T-helper 1 cell treated with Interleukin-12 subunit alpha and Interleukin-12 subunit beta and Interleukin-4 antibody, amounts not matched to agents 30 μg/mL and 1 μg/mL, for 36 hours (primary cell): ENCODE results near the gene MLPH.

Source experiments
- H3K27ac Mint-ChIP-seq: one replicate; pipeline ENCODE4 v1.8.0; 2021; ENCODE audit warnings: mild to moderate bottlenecking, mixed read lengths
- H3K27me3 Mint-ChIP-seq: one replicate; pipeline ENCODE4 v1.8.0; 2021; ENCODE audit warnings: low read depth, mixed read lengths
- H3K36me3 Mint-ChIP-seq: one replicate; pipeline ENCODE4 v1.8.0; 2021; ENCODE audit warnings: low read depth, mixed read lengths
- H3K4me1 Mint-ChIP-seq: one replicate; pipeline ENCODE4 v1.8.0; 2021; ENCODE audit warnings: low read depth, mixed read lengths
- H3K4me3 Mint-ChIP-seq: one replicate; pipeline ENCODE4 v1.8.0; 2021; ENCODE audit warnings: mild to moderate bottlenecking, moderate library complexity, mixed read lengths
- H3K9me3 Mint-ChIP-seq: one replicate; pipeline ENCODE4 v1.8.0; 2021; ENCODE audit warnings: mixed read lengths

MLPH gene

DNA sequence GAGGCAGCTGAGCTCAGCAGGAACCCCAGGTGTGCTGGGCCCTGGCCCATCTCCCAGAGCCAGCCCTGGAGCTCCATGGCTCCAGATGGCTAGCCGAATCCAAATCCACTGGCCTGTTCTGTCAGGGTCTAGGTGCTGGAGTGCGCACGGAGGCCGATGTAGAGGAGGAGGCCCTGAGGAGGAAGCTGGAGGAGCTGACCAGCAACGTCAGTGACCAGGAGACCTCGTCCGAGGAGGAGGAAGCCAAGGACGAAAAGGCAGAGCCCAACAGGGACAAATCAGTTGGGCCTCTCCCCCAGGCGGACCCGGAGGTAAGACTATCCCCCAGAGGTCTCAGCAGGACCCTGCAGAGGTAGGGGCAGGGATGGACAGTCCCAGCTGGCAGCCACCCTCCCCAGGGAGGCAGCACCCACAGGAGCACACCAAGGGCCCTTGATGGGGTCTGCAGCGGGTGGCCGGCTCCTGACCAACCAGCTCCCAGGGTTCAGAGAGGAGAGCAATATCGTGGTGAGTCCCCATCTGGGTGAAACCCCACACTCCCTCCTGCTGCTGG is 53.2 kb downstream of the MLPH start:
- Mint-ChIP-seq H3K27me3 (no peaks in the 10 kb centered on the region), H3K36me3 (no peaks in the 10 kb centered on the region), H3K27ac (no peak overlapping the region)

DNA sequence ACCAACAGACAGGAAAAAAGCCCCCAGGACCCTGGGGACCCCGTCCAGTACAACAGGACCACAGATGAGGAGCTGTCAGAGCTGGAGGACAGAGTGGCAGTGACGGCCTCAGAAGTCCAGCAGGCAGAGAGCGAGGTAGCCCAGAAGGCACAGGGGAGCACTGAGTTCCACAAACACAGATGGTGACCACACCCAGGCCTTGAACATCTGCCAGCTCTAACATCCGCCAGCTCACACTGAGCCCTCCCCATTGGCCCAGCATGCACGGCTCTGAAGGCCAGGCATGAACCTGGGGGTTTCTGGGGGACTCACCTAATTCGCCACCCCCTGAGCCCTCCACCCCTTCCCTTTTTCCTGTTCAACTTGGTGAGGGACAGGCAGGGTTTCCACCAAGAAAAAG is 53.8 kb downstream of the MLPH start:
- Mint-ChIP-seq H3K4me1 (no peaks in the 10 kb centered on the region), H3K4me3 (no peak overlapping the region), H3K27ac (no peak overlapping the region), H3K27me3 (no peaks in the 10 kb centered on the region), H3K36me3 (no peaks in the 10 kb centered on the region), H3K9me3 (no peaks in the 10 kb centered on the region)

More for the DNA sequence above, 53.2 kb downstream of the MLPH start:
- no peaks in the 10 kb centered on the region for H3K9me3 Mint-ChIP-seq
- no peak overlapping the region for H3K4me3 Mint-ChIP-seq
- no peaks in the 10 kb centered on the region for H3K4me1 Mint-ChIP-seq

DNA sequence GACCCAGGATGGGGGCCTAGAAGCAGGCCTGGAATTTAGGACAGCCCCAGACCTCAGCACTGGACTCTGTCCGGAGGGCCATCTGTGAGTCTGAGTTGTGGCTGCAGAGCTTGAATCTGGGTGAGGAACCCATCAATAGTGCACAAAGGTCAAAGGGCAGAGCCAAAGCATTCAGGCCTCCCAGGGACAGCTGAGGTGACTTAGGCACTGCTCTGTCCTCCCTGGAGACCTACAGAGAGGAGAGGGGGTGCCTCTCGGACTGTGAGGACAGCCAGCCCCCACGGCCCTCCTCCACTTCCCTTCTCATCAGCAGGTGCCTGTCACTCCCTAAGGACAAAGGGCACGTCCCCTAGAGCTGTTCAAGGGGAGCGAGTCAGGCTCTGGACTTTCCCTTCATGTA is 54.2 kb downstream of the MLPH start:
- Mint-ChIP-seq H3K9me3 (no peaks in the 10 kb centered on the region), H3K27me3 (no peaks in the 10 kb centered on the region), H3K4me3 (no peak overlapping the region), H3K27ac (no peak overlapping the region), H3K36me3 (no peaks in the 10 kb centered on the region), H3K4me1 (no peaks in the 10 kb centered on the region)

DNA sequence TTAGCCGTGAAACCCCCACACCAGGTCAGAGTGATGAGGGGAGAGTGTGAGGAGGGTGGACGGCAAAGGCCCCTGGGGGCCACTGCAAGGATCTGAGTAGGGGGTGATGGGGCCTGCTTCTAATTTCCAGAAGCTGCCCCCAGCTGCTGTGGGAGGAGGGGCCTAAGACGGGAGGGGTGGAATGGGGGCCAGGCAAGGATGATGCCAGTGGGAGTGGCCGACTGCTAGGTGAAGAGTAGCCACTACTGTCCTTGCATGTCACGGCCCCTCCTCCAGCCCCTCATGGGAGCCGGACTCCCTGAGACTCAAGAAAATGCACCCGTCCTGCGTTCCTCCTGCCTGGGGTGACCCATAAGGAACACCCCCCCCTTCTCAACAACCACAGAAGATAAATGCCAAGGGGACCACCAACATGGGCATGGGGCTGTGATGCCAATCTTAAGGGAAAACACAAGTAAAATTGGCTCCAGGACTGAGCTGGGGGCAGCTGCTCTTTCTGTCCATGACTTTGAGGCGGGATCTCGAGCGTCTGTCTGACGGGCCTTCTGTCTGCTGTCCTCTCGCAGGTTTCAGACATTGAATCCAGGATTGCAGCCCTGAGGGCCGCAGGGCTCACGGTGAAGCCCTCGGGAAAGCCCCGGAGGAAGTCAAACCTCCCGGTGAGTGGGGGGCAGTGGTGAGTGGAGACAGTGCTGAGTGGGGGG is 55.1 kb downstream of the MLPH start:
- no peaks in the 10 kb centered on the region for H3K27me3 Mint-ChIP-seq
- no peak overlapping the region for H3K4me3 Mint-ChIP-seq
- no peak overlapping the region for H3K27ac Mint-ChIP-seq
- H3K9me3 Mint-ChIP-seq = no peaks in the 10 kb centered on the region
- no peaks in the 10 kb centered on the region for H3K4me1 Mint-ChIP-seq
- no peaks in the 10 kb centered on the region for H3K36me3 Mint-ChIP-seq

DNA sequence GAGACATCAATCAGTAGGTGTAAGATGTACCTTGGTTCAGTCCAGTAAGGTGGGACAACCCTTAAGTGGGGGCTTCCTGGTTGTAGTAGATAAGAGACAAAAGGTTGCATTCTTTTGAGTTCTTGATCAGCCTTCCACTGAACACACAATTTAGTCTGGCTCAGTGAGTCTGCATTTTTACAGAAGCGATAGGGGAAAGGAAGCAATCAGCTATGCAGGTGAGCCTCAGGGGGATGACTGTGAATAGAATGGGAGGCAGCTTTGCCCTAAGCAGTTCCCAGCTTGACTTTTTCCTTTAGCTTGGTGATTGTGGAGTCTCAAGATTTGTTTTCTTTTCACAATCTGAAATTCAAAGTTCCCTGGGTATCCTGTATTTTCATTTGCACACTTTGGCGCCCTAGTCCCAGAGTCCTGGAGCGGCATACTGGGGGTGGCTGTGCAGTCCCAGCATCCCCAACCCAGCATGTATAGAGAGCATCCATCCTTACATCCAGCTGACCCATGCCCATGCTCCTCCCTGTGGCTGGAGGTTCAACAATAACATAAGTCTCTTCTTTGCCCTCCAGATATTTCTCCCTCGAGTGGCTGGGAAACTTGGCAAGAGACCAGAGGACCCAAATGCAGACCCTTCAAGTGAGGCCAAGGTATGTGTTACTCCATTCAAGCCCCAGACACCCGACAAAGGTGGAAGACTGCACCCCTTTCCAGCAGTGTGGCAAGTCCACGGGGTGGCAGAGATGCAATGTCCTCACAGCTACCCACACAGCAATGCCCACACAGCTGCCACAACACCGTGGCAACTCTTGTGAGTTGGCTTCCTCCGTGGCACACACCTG is 59.2 kb downstream of the MLPH start:
- H3K36me3 Mint-ChIP-seq = no peaks in the 10 kb centered on the region
- no peak overlapping the region for H3K27ac Mint-ChIP-seq
- no peak overlapping the region for H3K4me3 Mint-ChIP-seq
- H3K27me3 Mint-ChIP-seq = no peaks in the 10 kb centered on the region
- H3K9me3 Mint-ChIP-seq = no peaks in the 10 kb centered on the region
- H3K4me1 Mint-ChIP-seq = no peaks in the 10 kb centered on the region

DNA sequence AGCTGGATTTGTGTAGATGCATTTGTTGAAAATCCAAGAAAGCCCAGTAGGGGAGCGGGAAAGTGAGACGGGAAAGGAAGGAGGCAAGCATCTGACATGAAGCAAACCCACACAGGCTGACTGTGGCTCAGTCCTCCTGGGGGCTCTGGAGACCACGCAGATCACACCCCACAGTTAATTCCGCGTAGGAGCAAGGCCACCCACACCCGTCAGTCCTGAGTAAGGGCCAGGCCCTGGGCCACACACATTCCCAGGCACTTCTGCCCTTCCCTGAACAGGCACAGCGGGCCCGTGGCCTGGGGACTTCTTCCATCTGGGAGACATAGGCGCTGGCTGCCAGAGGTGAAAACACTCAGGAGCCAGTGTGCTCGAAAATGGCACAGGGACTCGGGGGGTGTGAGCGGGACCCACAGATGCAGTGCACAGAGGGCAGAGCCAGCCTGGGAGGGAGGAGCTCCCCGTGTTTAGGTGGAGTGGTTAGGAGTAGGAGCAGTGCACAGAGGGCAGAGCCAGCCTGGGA is 59.9 kb downstream of the MLPH start:
- no peak overlapping the region for H3K27ac Mint-ChIP-seq
- H3K4me3 Mint-ChIP-seq = no peak overlapping the region
- no peaks in the 10 kb centered on the region for H3K27me3 Mint-ChIP-seq
- H3K4me1 Mint-ChIP-seq = no peaks in the 10 kb centered on the region
- no peaks in the 10 kb centered on the region for H3K9me3 Mint-ChIP-seq
- H3K36me3 Mint-ChIP-seq = no peaks in the 10 kb centered on the region

DNA sequence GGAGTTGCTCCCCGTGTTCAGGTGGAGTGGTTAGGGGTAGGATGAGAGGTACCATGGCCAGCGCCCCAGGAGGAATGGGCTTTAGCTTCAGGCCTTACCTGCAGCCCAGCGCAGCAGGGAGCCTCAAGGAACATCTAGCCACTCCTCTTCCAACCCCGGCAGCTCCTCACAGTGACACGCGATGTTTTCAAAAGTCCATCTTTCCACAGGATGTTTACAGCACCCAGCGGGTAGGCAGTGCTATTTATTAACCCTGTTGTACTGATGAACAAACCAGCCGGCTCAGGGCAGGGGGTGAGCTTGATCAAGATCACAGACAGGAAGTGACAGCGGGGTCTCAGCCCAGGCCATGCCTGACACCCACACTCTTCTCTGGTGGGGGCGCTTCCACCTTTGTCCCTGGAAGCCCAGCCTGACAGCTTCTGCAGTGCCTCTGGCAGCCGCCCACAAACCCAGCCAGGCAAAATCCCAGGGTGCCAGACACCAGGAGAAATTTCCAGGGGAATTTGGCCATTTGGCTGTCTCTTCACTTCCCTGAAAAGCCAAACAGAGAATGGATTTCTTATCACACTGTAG is 60.9 kb downstream of the MLPH start:
- H3K27me3 Mint-ChIP-seq = no peaks in the 10 kb centered on the region
- H3K36me3 Mint-ChIP-seq = no peaks in the 10 kb centered on the region
- H3K27ac Mint-ChIP-seq = no peak overlapping the region
- no peaks in the 10 kb centered on the region for H3K4me1 Mint-ChIP-seq
- no peaks in the 10 kb centered on the region for H3K9me3 Mint-ChIP-seq
- no peak overlapping the region for H3K4me3 Mint-ChIP-seq

DNA sequence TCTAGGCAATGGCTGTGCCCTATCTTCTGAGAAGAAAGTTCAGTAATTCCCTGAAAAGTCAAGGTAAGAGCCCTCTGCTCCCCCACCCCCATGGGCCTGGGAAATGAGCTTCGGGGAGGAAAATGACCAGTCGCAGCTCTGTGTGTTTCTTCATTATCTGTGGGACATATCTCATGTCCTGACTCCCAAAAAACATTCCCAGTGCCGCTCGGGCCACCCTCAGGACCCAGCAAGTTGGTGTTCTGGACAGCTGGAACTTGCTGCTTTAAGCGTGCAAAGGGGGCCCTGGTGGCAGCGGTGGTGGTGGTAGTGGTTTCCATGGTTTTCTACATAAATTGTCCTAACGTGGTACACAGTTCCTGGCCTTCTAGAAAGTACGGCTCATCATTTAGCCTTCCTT is 62.2 kb downstream of the MLPH start:
- Mint-ChIP-seq H3K27ac (no peak overlapping the region), H3K4me3 (no peak overlapping the region), H3K36me3 (no peaks in the 10 kb centered on the region), H3K9me3 (peaks cover 5% of the 10 kb centered on the region), H3K27me3 (peaks cover 4% of the 10 kb centered on the region), H3K4me1 (no peaks in the 10 kb centered on the region)

DNA sequence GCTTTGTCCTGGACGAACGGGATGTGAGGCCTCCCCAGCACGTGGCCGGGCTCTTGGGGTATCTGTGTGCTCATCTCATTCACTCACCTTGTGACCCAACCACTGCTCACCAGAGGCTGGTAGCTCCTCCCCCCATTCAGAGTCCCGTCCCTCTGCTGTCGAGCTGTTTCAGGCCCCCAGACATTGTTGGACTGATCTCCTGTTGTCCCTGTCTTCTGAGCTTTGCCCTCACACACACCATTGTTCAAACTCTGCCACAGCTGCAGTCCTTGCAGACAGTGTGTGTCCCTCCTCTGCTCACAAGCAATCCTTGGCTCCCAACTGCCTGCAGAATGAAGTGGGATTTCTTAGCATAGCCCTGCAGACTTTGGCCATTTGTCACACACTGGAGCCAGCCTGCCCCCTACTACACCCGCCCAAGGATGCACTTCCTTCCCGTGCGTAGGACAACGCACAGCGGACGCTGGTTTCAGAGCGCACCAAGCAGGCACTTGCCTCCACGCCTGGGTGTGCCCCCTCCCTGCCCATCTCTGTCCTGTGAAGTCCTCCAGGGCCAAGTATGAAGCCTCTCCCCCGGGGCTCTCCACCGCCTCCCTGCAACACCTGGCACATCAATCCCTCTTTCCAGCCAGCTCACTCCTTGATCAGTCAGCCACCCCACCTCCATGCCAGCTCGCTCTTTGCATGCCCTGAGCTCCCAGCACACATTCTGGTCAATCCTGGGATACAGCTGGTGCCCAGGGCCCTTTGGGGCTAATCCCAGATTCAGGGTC is 62.8 kb downstream of the MLPH start:
- Mint-ChIP-seq H3K4me3 (no peak overlapping the region), H3K36me3 (no peaks in the 10 kb centered on the region), H3K9me3 (peaks cover 11% of the 10 kb centered on the region), H3K4me1 (no peaks in the 10 kb centered on the region), H3K27ac (no peak overlapping the region), H3K27me3 (peaks cover 9% of the 10 kb centered on the region)

DNA sequence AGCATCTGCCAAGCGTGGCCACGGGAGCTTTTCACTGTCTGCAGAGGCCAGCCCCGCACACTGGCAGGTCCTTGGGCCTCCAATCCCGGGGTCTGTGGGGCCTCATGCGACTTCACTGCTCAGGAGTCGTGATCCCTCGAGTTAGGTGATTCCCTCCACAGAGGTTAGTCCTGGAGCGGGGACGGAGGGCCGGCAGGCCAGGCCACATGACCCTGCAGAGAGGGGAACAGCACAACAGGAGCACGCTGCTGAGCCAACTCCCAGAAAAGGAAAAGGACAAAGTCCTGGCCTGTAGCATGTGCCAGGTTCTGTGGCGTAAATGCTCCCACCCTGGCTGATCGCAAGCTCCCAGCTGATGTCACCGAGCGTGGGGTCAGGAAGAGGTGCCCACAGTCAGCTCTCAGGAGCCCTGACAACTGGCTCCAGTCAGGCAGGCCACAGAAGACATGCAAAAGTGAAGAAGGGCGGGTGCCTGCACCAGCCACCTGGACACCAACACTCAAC is 64.1 kb downstream of the MLPH start:
- H3K4me1 Mint-ChIP-seq = no peaks in the 10 kb centered on the region
- H3K27ac Mint-ChIP-seq = no peak overlapping the region
- peaks cover 20% of the 10 kb centered on the region for H3K9me3 Mint-ChIP-seq
- H3K27me3 Mint-ChIP-seq = peaks cover 11% of the 10 kb centered on the region
- no peaks in the 10 kb centered on the region for H3K36me3 Mint-ChIP-seq
- H3K4me3 Mint-ChIP-seq = no peak overlapping the region

DNA sequence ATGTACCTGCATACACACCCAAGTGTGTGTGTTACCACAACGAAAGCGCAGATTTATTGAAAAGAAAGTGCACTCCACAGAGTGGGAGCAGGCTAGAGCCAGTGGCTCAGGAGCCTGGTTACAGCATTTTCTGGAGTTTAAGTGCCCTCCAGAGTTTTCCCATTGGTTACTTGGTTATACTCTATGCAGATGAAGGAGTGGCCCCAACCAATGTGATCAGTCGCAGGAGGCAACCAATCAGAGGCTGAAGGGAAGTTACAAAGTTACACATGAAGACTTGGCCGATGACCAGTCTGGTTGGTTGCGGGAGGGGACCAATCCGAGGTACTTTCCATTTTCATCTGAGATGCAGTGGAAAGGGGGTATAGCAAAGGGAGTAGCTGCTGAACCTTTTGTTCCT is 65.9 kb downstream of the MLPH start:
- H3K27me3 Mint-ChIP-seq = peaks cover 17% of the 10 kb centered on the region
- peaks cover 24% of the 10 kb centered on the region for H3K9me3 Mint-ChIP-seq
- H3K4me3 Mint-ChIP-seq = no peak overlapping the region
- peaks cover 1% of the 10 kb centered on the region for H3K36me3 Mint-ChIP-seq
- H3K27ac Mint-ChIP-seq = no peak overlapping the region
- peaks cover 9% of the 10 kb centered on the region for H3K4me1 Mint-ChIP-seq

DNA sequence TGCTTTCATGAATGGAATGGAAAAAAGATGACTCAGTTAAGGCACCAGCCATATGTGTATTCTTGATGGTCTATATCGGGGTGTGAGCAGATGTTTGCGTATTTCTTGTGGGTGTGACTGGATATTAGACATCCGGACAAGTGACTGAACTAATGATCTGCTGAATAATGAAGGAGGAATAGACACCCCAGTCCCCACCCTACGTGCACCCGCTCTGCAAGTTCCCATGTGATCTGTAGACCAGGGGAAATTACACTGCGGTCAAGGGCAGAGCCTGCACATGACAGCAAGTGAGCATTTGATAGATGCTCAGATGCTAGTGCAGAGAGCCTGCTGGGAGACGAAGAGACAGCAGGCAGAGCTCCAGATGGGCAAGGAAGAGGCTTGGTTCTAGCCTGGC is 66.9 kb downstream of the MLPH start:
- Mint-ChIP-seq H3K9me3 (peaks cover 25% of the 10 kb centered on the region), H3K27ac (no peak overlapping the region), H3K4me1 (peaks cover 11% of the 10 kb centered on the region), H3K27me3 (peaks cover 19% of the 10 kb centered on the region), H3K36me3 (peaks cover 1% of the 10 kb centered on the region), H3K4me3 (no peak overlapping the region)

DNA sequence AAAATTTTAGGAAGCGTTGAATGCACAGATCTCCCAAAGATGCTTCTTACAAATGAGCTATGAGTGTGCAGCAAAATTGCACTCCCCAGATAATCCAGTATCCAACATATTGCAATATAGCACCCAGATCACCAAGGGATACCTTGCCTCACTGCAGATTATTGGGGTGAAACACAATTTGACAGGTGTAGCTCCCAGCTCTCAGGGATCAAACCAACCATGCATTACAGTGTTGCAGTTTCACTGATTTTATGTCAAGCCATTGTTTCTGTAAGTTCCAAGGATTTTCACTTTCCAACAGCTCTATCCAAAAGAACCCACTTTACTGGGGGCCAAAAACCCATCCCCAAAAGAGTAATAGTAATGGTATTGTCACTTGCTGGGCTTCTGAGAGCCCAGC is 68.5 kb downstream of the MLPH start:
- H3K4me1 Mint-ChIP-seq = peaks cover 11% of the 10 kb centered on the region
- peaks cover 1% of the 10 kb centered on the region for H3K36me3 Mint-ChIP-seq
- peaks cover 25% of the 10 kb centered on the region for H3K9me3 Mint-ChIP-seq
- H3K27me3 Mint-ChIP-seq = peaks cover 19% of the 10 kb centered on the region
- H3K27ac Mint-ChIP-seq = no peak overlapping the region
- no peak overlapping the region for H3K4me3 Mint-ChIP-seq
